SK-N-SH (cell line): ENCODE data around the gene CDCA8.

Source experiments
- EZH2phosphoT487 ChIP-seq: fragments of 200-600 bp; sonication (generic); IDR thresholded peaks from 2 replicates; pipeline ENCODE4 v1.6.1; 2017; ENCODE audit warnings: low read depth, mixed run types, mild to moderate bottlenecking, antibody characterized with exemption, moderate library complexity, borderline replicate concordance
- FOXM1 ChIP-seq: IDR thresholded peaks from 2 replicates; pipeline ENCODE4 v1.4.0; 2012; ENCODE audit warnings: low read depth, mild to moderate bottlenecking
- NRF1 ChIP-seq: IDR thresholded peaks from 2 replicates; pipeline ENCODE4 v1.6.1; 2012; ENCODE audit warnings: low read depth, mild to moderate bottlenecking, low read length
- SMC3 ChIP-seq: IDR thresholded peaks from 2 replicates; pipeline ENCODE4 v1.6.1; 2012; ENCODE audit warnings: low read depth, low read length, improper control_type of control experiment
- TCF12 ChIP-seq: IDR thresholded peaks from 2 replicates; pipeline ENCODE4 v1.4.0; 2012
- TF ChIP-seq, protein P1 (sequence below): IDR thresholded peaks from 2 replicates; pipeline ENCODE4 v1.4.0; 2012; ENCODE audit warnings: low read depth, borderline replicate concordance
- TF ChIP-seq, protein P2 (sequence below): fragments of 200-600 bp; sonication (generic); IDR thresholded peaks from 2 replicates; pipeline ENCODE4 v1.6.1; 2017; ENCODE audit warnings: antibody characterized with exemption, mild to moderate bottlenecking, moderate library complexity
- TF ChIP-seq, protein P3 (sequence below): IDR thresholded peaks from 2 replicates; pipeline ENCODE4 v1.6.1; 2012; ENCODE audit warnings: mild to moderate bottlenecking, low read depth, low read length, moderate library complexity

DNA sequence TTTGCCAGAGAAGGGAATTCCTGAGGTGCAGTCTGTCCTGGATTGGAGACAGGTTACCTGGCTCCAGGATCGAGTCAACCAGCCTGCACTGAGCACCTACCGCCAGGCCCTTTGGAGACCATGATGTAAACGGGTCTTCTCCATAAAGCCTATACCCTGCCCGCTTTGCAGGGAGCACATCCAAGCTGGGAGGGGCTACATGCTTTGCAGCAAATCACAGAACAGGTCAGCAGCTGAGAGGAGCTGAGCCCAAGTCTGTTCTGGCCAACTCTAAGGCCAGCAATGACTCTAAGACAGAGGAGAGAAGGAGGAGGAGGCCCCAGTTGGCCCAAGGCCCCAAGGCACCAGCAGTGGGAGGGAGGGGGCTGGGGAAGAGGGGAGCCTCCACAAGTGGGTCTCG, 42.1 kb upstream of the CDCA8 start:
- TF ChIP-seq, protein P1, sequence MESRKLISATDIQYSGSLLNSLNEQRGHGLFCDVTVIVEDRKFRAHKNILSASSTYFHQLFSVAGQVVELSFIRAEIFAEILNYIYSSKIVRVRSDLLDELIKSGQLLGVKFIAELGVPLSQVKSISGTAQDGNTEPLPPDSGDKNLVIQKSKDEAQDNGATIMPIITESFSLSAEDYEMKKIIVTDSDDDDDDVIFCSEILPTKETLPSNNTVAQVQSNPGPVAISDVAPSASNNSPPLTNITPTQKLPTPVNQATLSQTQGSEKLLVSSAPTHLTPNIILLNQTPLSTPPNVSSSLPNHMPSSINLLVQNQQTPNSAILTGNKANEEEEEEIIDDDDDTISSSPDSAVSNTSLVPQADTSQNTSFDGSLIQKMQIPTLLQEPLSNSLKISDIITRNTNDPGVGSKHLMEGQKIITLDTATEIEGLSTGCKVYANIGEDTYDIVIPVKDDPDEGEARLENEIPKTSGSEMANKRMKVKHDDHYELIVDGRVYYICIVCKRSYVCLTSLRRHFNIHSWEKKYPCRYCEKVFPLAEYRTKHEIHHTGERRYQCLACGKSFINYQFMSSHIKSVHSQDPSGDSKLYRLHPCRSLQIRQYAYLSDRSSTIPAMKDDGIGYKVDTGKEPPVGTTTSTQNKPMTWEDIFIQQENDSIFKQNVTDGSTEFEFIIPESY, result no peak
- TF ChIP-seq TCF12 (no peak), EZH2phosphoT487 (no peak), SMC3 (no peak), NRF1 (no peak), FOXM1 (no peak)
- TF ChIP-seq, protein P2, sequence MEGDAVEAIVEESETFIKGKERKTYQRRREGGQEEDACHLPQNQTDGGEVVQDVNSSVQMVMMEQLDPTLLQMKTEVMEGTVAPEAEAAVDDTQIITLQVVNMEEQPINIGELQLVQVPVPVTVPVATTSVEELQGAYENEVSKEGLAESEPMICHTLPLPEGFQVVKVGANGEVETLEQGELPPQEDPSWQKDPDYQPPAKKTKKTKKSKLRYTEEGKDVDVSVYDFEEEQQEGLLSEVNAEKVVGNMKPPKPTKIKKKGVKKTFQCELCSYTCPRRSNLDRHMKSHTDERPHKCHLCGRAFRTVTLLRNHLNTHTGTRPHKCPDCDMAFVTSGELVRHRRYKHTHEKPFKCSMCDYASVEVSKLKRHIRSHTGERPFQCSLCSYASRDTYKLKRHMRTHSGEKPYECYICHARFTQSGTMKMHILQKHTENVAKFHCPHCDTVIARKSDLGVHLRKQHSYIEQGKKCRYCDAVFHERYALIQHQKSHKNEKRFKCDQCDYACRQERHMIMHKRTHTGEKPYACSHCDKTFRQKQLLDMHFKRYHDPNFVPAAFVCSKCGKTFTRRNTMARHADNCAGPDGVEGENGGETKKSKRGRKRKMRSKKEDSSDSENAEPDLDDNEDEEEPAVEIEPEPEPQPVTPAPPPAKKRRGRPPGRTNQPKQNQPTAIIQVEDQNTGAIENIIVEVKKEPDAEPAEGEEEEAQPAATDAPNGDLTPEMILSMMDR, result no peak
- TF ChIP-seq, protein P3, sequence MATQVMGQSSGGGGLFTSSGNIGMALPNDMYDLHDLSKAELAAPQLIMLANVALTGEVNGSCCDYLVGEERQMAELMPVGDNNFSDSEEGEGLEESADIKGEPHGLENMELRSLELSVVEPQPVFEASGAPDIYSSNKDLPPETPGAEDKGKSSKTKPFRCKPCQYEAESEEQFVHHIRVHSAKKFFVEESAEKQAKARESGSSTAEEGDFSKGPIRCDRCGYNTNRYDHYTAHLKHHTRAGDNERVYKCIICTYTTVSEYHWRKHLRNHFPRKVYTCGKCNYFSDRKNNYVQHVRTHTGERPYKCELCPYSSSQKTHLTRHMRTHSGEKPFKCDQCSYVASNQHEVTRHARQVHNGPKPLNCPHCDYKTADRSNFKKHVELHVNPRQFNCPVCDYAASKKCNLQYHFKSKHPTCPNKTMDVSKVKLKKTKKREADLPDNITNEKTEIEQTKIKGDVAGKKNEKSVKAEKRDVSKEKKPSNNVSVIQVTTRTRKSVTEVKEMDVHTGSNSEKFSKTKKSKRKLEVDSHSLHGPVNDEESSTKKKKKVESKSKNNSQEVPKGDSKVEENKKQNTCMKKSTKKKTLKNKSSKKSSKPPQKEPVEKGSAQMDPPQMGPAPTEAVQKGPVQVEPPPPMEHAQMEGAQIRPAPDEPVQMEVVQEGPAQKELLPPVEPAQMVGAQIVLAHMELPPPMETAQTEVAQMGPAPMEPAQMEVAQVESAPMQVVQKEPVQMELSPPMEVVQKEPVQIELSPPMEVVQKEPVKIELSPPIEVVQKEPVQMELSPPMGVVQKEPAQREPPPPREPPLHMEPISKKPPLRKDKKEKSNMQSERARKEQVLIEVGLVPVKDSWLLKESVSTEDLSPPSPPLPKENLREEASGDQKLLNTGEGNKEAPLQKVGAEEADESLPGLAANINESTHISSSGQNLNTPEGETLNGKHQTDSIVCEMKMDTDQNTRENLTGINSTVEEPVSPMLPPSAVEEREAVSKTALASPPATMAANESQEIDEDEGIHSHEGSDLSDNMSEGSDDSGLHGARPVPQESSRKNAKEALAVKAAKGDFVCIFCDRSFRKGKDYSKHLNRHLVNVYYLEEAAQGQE, result no peak
